AML-193 (cell line): ENCODE data around the gene NDOR1.

Experiments used
- DNase-seq, 2 experiments: peaks; one replicate each; lab custom pipeline; 2025; lab: John Stamatoyannopoulos, UW

NDOR1 gene

DNA sequence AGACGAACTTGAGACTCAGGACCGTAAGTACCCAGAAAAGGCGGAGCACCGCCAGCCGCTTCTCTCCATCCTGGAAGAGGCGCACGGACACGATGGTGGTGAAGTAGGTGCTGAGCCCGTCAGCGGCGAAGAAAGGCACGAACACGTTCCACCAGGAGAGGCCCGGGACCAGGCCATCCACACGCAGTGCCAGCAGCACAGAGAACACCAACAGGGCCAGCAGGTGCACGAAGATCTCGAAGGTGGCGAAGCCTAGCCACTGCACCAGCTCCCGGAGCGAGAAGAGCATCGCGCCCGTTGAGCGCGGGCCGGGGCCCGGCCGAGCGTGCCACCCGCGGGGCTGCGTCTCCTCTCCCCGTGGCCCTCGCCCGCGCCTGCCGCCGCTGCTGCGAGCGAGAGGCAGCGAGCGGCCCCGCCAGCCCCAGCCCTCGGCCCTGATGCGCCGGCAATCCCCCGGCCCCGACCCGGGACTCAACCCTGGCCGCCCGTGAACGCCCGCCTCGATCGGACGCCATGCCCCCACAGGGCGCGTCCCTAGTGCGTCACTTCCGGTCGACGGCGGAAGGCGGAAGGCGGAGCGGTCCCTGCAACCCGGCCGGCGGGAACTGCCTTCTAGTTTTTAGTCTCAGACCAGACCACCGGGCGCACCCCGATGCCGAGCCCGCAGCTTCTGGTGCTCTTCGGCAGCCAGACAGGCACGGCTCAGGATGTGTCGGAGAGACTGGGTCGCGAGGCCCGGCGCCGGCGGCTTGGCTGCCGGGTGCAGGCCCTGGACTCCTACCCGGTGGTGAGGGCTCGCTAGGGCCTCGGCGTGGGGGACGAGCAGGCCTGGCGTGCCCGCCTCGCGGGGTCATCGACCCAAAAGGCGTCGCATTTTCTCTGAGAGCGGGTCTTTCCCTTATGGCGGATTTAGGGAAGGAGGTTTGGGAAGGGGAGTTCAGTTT is at the start of gene NDOR1, which contains the start of gene TMEM203:
Gene NDOR1, plus strand, starts transcription at position 575 of the 944 bp plus-strand sequence. Its CDS starts 78 bp downstream, at position 653.
Gene TMEM203, minus strand, starts transcription at position 523 of the 944 bp plus-strand sequence. Its CDS starts 234 bp downstream, at position 289.
- peak; percentile 64 to 71 for DNase-seq

DNA sequence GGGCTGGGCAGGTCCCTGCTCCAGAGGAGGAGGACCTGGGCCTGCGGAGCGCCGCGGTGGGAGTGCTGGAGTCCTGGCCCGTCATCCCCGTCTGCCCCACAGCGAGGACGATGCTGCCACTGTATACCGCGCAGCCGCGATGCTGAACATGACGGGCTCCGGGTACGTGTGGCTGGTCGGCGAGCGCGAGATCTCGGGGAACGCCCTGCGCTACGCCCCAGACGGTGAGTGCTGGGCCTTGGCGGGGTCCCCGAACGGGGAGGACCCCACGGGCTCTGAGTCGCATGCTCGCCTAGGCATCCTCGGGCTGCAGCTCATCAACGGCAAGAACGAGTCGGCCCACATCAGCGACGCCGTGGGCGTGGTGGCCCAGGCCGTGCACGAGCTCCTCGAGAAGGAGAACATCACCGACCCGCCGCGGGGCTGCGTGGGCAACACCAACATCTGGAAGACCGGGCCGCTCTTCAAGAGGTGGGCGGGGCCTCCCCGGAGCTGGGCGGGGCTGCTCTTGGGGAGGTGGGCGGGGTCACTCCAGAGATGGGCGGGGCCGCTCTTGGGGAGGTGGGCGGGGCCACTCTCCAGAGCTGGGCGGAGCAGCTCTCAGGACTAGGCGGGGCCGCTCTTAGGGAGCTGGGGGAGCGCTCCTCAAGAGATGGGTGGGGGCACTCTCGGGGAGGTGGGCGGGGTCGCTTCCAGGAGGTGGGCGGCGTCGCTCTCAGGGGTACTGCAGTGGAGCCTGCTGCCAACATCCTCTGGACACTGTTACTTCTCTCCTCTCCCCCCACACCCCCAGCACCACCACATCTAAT is 48.7 kb upstream of the NDOR1 start:
- no peak for DNase-seq

DNA sequence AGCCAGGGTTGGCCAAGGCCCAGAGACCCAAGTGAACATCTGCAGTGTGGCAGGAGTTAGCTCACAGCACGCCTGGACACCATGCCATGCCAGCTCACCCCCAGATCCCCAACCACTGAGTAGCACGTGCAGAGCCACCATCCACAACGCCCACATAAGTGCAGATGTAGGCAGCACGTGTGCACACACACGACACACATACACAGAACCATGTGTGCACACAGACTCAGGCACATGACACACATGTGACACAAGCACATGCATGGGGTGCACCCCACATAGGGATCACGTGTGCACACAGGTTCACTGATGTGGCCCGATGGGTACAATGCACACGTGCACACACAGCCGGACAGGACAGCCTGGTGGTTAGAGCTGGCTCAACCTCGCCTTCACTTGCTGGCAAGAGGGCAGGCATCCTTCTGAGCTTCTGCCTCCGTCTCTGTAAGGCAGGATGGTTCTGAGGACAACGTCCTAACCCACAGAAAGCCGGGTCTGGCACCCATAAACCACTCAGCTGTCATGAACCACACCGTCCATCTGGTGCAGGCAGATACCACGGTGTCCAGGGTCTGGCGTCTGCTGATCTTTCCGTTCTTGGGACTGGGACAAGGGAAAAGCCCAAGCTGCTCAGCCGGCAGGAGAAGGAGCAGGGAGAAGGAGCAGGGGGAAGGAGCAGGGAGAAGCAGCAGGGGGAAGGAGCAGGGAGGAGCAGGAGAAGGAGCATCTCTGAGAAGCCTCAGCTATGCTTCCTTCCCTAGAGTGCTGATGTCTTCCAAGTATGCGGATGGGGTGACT is 47.7 kb upstream of the NDOR1 start:
- DNase-seq: no peak

GRCh38 chr9:137158625-137159024 is 46.9 kb upstream of the NDOR1 start:
- DNase-seq: no peak

GRCh38 chr9:137159105-137160053 is 46.1 kb upstream of the NDOR1 start:
- no peak for DNase-seq

GRCh38 chr9:137160054-137160425 is 45.5 kb upstream of the NDOR1 start:
- DNase-seq: no peak

GRCh38 chr9:137160716-137161557 is 44.6 kb upstream of the NDOR1 start:
- no peak for DNase-seq

- no peak for DNase-seq
These were observed 43.7 kb upstream of the NDOR1 start for GRCh38 chr9:137161558-137162486.

DNA sequence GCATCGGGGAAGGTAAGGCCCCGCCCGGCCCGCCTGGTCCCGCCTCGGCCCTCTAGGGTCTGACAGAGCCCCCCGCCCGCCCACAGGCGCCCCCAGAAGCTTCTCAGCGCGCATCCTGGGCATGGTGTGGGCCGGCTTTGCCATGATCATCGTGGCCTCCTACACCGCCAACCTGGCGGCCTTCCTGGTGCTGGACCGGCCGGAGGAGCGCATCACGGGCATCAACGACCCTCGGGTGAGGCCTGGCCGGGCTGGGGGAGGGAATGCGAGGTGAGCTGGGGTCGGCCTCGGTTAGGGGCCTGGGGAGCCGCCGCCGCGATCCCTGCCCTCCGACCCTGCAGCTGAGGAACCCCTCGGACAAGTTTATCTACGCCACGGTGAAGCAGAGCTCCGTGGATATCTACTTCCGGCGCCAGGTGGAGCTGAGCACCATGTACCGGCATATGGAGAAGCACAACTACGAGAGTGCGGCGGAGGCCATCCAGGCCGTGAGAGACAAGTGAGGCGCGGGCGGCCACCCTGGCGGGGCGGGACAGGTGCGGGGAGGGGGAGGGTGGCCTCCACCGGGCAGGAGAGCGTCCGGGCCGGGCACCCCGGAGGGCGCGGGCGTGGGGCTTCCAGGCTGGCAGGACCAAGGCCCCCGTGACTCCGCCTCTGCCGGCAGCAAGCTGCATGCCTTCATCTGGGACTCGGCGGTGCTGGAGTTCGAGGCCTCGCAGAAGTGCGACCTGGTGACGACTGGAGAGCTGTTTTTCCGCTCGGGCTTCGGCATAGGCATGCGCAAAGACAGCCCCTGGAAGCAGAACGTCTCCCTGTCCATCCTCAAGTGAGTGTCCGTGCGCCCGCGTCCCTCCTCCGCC is 42.8 kb upstream of the NDOR1 start:
- no peak for DNase-seq

DNA sequence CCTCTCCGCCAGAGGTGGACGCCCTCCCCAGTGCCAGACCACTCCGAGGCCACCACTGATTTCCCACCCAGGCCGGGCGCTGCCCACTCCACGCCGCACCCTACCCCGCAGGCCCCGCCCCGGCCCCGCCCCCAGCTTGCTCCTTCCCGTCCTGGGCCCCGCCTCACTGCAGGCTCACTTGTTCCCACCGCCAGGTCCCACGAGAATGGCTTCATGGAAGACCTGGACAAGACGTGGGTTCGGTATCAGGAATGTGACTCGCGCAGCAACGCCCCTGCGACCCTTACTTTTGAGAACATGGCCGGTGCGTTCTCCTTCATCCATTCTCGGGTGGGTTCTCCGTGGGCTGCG is 42.2 kb upstream of the NDOR1 start:
- no peak for DNase-seq

GRCh38 chr9:137163805-137164204 is 41.7 kb upstream of the NDOR1 start:
- no peak for DNase-seq

DNA sequence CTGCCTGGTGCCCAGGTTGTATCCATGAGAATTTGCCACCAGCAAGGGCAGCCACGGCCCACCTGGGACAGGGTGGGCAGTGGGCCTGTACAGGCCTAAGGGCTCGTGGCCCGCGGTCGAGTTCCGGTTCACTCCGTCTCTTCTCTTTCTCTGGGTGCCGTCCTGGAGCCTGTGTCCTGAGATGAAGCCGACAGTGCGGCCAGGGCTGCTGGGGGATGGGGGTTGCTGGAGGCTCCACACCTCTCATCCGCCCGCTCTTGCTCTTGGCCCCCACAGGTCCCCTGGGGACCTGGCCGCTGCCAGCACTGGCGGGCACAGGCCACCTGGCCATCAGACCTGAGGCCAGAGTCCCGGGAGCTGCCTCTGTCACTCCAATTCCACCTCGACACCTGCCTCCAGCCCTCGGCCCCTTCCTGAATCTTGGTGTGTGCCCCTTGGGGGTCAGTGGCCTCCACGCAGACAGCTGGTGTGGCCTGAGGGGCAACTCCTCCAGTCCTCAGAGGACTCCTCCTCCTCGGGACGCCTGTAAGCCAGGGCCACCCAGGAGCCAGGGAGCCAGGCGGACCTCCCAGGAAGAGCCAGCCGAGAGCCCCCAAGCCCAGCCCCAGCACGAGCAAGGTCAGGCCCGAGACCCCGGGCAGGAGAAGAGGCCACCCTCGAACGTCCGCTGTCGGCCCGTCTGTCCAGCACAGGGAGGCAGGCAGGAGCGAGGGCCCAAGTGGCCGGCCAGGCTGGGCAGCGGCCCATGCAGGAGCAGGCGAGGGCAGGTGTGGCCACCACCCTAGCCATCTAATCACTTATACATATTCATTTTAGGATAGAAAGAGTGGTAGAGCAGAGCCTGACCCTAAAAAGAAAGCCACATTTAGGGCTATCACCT is 40.9 kb upstream of the NDOR1 start:
- DNase-seq: no peak

DNA sequence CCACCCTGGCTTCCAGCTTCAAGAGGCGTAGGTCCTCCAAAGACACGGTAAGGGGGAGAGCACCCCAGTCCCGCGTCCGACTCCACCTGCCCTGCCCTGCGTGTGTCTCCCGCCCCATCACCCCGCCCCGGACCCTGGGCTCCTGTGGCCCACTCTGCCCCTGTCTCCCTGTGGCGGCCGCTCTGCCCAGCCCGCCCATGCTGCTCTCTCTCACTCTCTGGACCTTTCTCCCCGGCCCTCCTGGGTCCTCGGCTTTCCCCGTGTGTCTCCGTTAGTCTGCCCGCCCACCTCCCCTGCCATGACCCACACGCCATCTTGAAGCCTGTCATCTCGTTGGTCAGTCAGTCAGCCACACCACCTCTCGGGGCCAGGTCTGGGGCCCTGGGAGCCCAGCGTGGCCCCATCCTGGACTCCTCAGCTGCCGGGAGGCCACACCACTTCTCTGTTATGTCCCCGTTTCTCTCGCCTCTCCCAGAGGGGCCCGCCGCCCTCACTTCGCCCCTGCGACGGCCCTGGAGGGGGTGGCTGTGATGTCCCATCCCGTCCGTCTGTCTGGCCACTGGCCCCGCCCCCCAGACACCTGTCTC is 40.2 kb upstream of the NDOR1 start:
- DNase-seq: no peak

- DNase-seq: no peak
These were observed 38.9 kb upstream of the NDOR1 start for GRCh38 chr9:137166380-137167229.

DNA sequence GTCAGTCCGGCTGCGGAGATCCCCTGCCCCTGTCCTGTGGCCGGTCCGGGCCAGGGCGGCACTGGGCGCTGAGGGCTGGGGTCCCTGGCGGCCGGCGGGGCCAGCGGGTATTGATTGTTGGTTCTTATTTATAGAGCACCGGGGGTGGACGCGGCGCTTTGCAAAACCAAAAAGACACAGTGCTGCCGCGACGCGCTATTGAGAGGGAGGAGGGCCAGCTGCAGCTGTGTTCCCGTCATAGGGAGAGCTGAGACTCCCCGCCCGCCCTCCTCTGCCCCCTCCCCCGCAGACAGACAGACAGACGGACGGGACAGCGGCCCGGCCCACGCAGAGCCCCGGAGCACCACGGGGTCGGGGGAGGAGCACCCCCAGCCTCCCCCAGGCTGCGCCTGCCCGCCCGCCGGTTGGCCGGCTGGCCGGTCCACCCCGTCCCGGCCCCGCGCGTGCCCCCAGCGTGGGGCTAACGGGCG is 38.2 kb upstream of the NDOR1 start:
- no peak for DNase-seq
